Endothelial cell of umbilical vein (primary cell): ENCODE data around the gene NCF4. TPM values are rescaled to one million over a fixed set of nuclear protein-coding genes. Genes with fewer than 3 reads are reported as not detected.

Experiments used
- BruUV-seq: library from RNA; stranded (reverse); fragments of 400-500 nt; replicated peaks from 2 replicates; lab custom pipeline; 2021; lab: Mats Ljungman, UMichigan
- CTCF ChIA-PET: fragments of 300-600, 350-600 bp; sonication (Branson Sonifier 250); formaldehyde crosslinking; loops from one replicate; lab custom pipeline; 2021; ENCODE audit warnings: antibody characterized with exemption, inconsistent platforms; lab: Charles Lee
- POLR2A ChIA-PET: fragments of 300-600, 350-600 bp; sonication (Branson Sonifier 250); formaldehyde crosslinking; loops from one replicate; lab custom pipeline; 2021; ENCODE audit warnings: antibody characterized with exemption, inconsistent platforms; lab: Charles Lee
- DNase-seq: peaks from one replicate; pipeline ENCODE4 v3.0.0-alpha.2; 2011; ENCODE audit warnings: low read depth, low spot score
- FAIRE-seq: peaks from 2 replicates; lab custom pipeline; 2011; peaks lifted over from hg19 to GRCh38; lab: Jason Lieb, UNC
- H2AFZ ChIP-seq: 2 replicates; pipeline ENCODE4 v1.6.0; 2012; ENCODE audit warnings: low read depth, low read length, control low read depth, inconsistent platforms
- H3K27ac ChIP-seq: 2 replicates; pipeline ENCODE4 v1.5.1; 2011; ENCODE audit warnings: low read depth, mild to moderate bottlenecking, control low read depth, low read length, moderate library complexity; ENCODE audit not compliant: insufficient read depth
- H3K27me3 ChIP-seq, 2 experiments: 2 replicates each; pipeline versions ENCODE4 v1.6.0 to v1.6.1; 2011; ENCODE audit warnings: low read length in 2 of 2, mixed read lengths in 1 of 2; ENCODE audit not compliant: control insufficient read depth in 2 of 2, insufficient read depth in 2 of 2
- H3K36me3 ChIP-seq, 2 experiments: 2 replicates in 1 of 2; 3 replicates in 1 of 2; pipeline ENCODE4 v1.5.1; 2011; ENCODE audit warnings: low read length in 2 of 2, mild to moderate bottlenecking in 1 of 2, moderate library complexity in 1 of 2; ENCODE audit not compliant: control insufficient read depth in 2 of 2, insufficient read depth in 2 of 2; ENCODE audit errors: extremely low read depth in 1 of 2
- H3K4me1 ChIP-seq: 3 replicates; pipeline ENCODE4 v1.5.1; 2011; ENCODE audit warnings: mild to moderate bottlenecking, low read length; ENCODE audit not compliant: control insufficient read depth, insufficient read depth; ENCODE audit errors: extremely low read depth
- H3K4me2 ChIP-seq: 2 replicates; pipeline ENCODE4 v1.6.1; 2011; ENCODE audit warnings: low read length, control low read depth, mixed read lengths; ENCODE audit not compliant: insufficient read depth
- H3K4me3 ChIP-seq, 3 experiments: fragments of 200-600 bp in 1 of 3; sonication (generic), shearing (Covaris generic) in 1 of 3; replicated peaks in 1 of 3; 2 replicates each; pipeline ENCODE4 v1.5.1; 2011 to 2016; ENCODE audit warnings: control low read depth in 3 of 3, low read length in 3 of 3, mild to moderate bottlenecking in 2 of 3, inconsistent platforms in 1 of 3, low read depth in 1 of 3, moderate library complexity in 1 of 3; ENCODE audit not compliant: insufficient read depth in 1 of 3
- H3K79me2 ChIP-seq: 2 replicates; pipeline ENCODE4 v1.6.0; 2012; ENCODE audit warnings: low read length, inconsistent platforms; ENCODE audit not compliant: control insufficient read depth, insufficient read depth
- H3K9ac ChIP-seq: replicated peaks from 2 replicates; pipeline ENCODE3; 2011; ENCODE audit warnings: low read length, control low read depth; ENCODE audit not compliant: insufficient read depth; ENCODE audit errors: extremely low read depth
- H3K9me1 ChIP-seq: replicated peaks from 3 replicates; pipeline ENCODE4 v1.6.0; 2011; ENCODE audit warnings: mild to moderate bottlenecking, low read length; ENCODE audit not compliant: control insufficient read depth, insufficient read depth; ENCODE audit errors: extremely low read depth
- H3K9me3 ChIP-seq: replicated peaks from 2 replicates; pipeline ENCODE4 v1.5.1; 2012; ENCODE audit warnings: low read length, inconsistent platforms; ENCODE audit not compliant: control insufficient read depth, insufficient read depth
- H4K20me1 ChIP-seq: replicated peaks from 2 replicates; pipeline ENCODE3; 2011; ENCODE audit warnings: mild to moderate bottlenecking, low read length; ENCODE audit not compliant: control insufficient read depth, insufficient read depth; ENCODE audit errors: extremely low read depth
- CTCF ChIP-seq, 2 donors: IDR thresholded peaks; 1 replicate in 1 of 2; 2 replicates in 1 of 2; pipeline ENCODE4 v1.5.1; 2011; ENCODE audit warnings: low read length in 2 of 2, mild to moderate bottlenecking in 2 of 2, moderate library complexity in 2 of 2, control low read depth in 1 of 2, inconsistent platforms in 1 of 2, low read depth in 1 of 2; ENCODE audit not compliant: insufficient read depth in 1 of 2; ENCODE audit errors: extremely low read depth in 1 of 2
- EZH2 ChIP-seq: IDR thresholded peaks from 2 replicates; pipeline ENCODE4 v1.6.1; 2012; ENCODE audit warnings: borderline replicate concordance, low read depth, mild to moderate bottlenecking, moderate library complexity, low read length, inconsistent platforms; ENCODE audit not compliant: severe bottlenecking
- GATA2 ChIP-seq: IDR thresholded peaks from 2 replicates; pipeline ENCODE4 v1.7.0; 2011; ENCODE audit warnings: low read depth, mild to moderate bottlenecking, moderate library complexity, mixed read lengths, low read length; ENCODE audit not compliant: insufficient read length, insufficient read depth
- JUN ChIP-seq: IDR thresholded peaks from 2 replicates; pipeline ENCODE4 v1.6.1; 2011; ENCODE audit warnings: borderline replicate concordance, low read depth; ENCODE audit not compliant: insufficient read length, insufficient read depth
- MAX ChIP-seq: IDR thresholded peaks from 2 replicates; pipeline ENCODE4 v1.6.1; 2011; ENCODE audit not compliant: insufficient read depth, insufficient read length
- MYC ChIP-seq: IDR thresholded peaks from one replicate; pipeline ENCODE4 v1.6.1; 2011; ENCODE audit warnings: mild to moderate bottlenecking, low read depth, low read length
- POLR2AphosphoS5 ChIP-seq: IDR thresholded peaks from 2 replicates; pipeline ENCODE4 v1.6.1; 2012; ENCODE audit warnings: low read depth, mild to moderate bottlenecking, control low read depth, low read length, moderate library complexity; ENCODE audit not compliant: insufficient read depth
- dilution Hi-C: fragments of 300-500 bp; cut with MboI; formaldehyde crosslinking; loops from one replicate; pipeline ENCODE4 v1.15.0; 2019; ENCODE audit warnings: low sequenced_read_pairs; ENCODE audit not compliant: extremely low pct_ligation_motif_present
- intact Hi-C: fragments of 100-400 bp; cut with micrococcal nuclease; formaldehyde crosslinking; loops from one replicate; pipeline ENCODE4 v1.10.0; 2022
- polyA plus RNA-seq, 4 experiments: library from polyadenylated mRNA; depleted of rRNA in 3 of 4; stranded (reverse) in 3 of 4; unstranded in 1 of 4; fragments of >200 nt; gene quantifications; 2 replicates each; pipeline versions ENCODE4 v1.2.1 to v1.2.3, GENCODE V29; 2011 to 2012; ENCODE audit warnings: missing spikeins in 1 of 4
- total RNA-seq: library from RNA; stranded (reverse); gene quantifications from 2 replicates; pipeline ENCODE4 v1.2.3, GENCODE V29; 2021

Gene NCF4
- total and polyA plus RNA-seq, 2 donors (not counting 3 experiments of a cell fraction or from before 2014, with no cell fraction given): 0.07 TPM; not detected in 1

GRCh38 chr22:36831206-36831605 is 29.6 kb upstream of the NCF4 start:
- Histone ChIP-seq H3K27ac (no peak overlapping the region), H3K9ac (no peak overlapping the region), H3K79me2 (no peaks in the 10 kb centered on the region), H3K4me3 (no peak overlapping the region), H3K4me1 (no peaks in the 10 kb centered on the region), H4K20me1 (no peaks in the 10 kb centered on the region), H3K9me3 (no peaks in the 10 kb centered on the region), H2AFZ (no peak overlapping the region), H3K27me3 (peaks cover 4 to 5% of the 10 kb centered on the region in 2 experiments), H3K4me2 (no peak overlapping the region), H3K9me1 (no peaks in the 10 kb centered on the region), H3K36me3 (no peaks in the 10 kb centered on the region)
- intact Hi-C loops: no loop called here
- POLR2A ChIA-PET: no interaction called here
- CTCF ChIA-PET: interaction anchor here (0.7 to 1.8 kb wide), 3 partner anchors 8 to 25 kb away, joined by 3 to 8 read pairs (median 4); no protein-coding TSS in a partner anchor
- no peak for TF ChIP-seq MYC
- DNase-seq (no peak), FAIRE-seq (no peak)
- BruUV-seq: no TSS peak
- dilution Hi-C loops: loop anchor here (10.0 kb wide), 1 partner anchor 56 kb away; the partner anchor contains the start of gene IFT27

GRCh38 chr22:36831717-36832116 is 29.1 kb upstream of the NCF4 start:
- ChIA-PET POLR2A (no interaction called here), CTCF (interaction anchor here (0.7 to 1.8 kb wide), 4 partner anchors 9 to 24 kb away, joined by 3 to 8 read pairs (median 4); no protein-coding TSS in a partner anchor)
- Histone ChIP-seq H3K9me1 (no peaks in the 10 kb centered on the region), H3K36me3 (no peaks in the 10 kb centered on the region), H3K9me3 (no peaks in the 10 kb centered on the region), H3K4me2 (no peak overlapping the region), H2AFZ (no peak overlapping the region), H3K79me2 (no peaks in the 10 kb centered on the region), H3K9ac (no peak overlapping the region), H3K4me1 (no peaks in the 10 kb centered on the region), H3K27me3 (peaks cover 4 to 5% of the 10 kb centered on the region in 2 experiments), H4K20me1 (no peaks in the 10 kb centered on the region), H3K4me3 (no peak overlapping the region), H3K27ac (no peak overlapping the region)
- no peak for FAIRE-seq
- dilution Hi-C loops (loop anchor here (10.0 kb wide), 1 partner anchor 57 kb away; the partner anchor contains the start of gene IFT27), intact Hi-C loops (no loop called here)
- no peak for DNase-seq
- TF ChIP-seq CTCF (IDR thresholded peaks at IDR 0.05; ENCODE audit: extremely low read depth in 1 of 2, insufficient read depth in 1 of 2, low read depth in 1 of 2, low read length in 2 of 2): no peak
- TF ChIP-seq EZH2: no peak
- TF ChIP-seq GATA2: no peak
- no peak for TF ChIP-seq MYC
- no peak for TF ChIP-seq JUN
- TF ChIP-seq POLR2AphosphoS5: no peak
- TF ChIP-seq MAX: no peak
- BruUV-seq: no TSS peak
